SU-DHL-6 (cell line): ENCODE measurements around the gene TRABD.

Experiments
- EZH2phosphoT487 ChIP-seq: fragments of 200-600 bp; sonication (generic), shearing (Covaris generic); conservative IDR thresholded peaks from 2 replicates; pipeline ENCODE4 v1.6.1; 2018; ENCODE audit warnings: mild to moderate bottlenecking, antibody characterized with exemption, low read length, moderate library complexity, mixed read lengths
- TF ChIP-seq, protein P1 (sequence below): fragments of 200-600 bp; sonication (generic); IDR thresholded peaks from one replicate; pipeline ENCODE4 v1.5.1; 2017; ENCODE audit warnings: antibody characterized with exemption, mild to moderate bottlenecking, low read length, moderate library complexity; ENCODE audit not compliant: insufficient read depth, poor library complexity, severe bottlenecking

DNA sequence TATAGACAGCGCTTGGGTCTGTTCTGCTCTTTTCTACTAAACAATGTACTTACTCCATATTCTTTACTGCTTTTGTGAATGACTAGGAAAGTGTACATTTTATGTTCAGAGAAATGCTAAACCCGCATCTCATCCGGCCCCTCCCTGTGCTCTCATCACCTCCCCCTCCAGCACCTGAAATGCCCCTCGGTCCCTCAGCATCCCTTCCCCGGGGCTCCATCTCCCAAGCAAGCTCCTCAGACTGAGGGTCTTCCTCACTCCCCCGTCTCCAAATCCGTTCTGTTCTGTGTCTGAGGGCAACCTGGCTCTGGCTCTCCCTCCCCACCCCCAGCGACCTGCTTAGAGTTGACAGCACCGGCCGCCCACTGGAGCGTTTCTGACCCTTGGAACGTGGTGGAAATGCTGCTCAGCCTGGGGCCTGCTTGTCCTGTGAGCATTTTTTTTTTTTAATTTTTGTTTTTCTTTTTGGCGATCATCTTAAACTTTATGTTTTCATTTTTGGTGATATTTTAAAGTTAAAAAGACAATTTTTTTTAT is 16.5 kb downstream of the TRABD start:
- TF ChIP-seq, protein P1, sequence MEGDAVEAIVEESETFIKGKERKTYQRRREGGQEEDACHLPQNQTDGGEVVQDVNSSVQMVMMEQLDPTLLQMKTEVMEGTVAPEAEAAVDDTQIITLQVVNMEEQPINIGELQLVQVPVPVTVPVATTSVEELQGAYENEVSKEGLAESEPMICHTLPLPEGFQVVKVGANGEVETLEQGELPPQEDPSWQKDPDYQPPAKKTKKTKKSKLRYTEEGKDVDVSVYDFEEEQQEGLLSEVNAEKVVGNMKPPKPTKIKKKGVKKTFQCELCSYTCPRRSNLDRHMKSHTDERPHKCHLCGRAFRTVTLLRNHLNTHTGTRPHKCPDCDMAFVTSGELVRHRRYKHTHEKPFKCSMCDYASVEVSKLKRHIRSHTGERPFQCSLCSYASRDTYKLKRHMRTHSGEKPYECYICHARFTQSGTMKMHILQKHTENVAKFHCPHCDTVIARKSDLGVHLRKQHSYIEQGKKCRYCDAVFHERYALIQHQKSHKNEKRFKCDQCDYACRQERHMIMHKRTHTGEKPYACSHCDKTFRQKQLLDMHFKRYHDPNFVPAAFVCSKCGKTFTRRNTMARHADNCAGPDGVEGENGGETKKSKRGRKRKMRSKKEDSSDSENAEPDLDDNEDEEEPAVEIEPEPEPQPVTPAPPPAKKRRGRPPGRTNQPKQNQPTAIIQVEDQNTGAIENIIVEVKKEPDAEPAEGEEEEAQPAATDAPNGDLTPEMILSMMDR, result no peak
- no peak for TF ChIP-seq EZH2phosphoT487
